GM04503 (cell line): ENCODE measurements around the gene BAIAP3.

Experiments
- DNase-seq: peaks from one replicate; pipeline ENCODE4 v3.0.0-alpha.2; 2012; ENCODE audit warnings: low read depth

Gene BAIAP3

GRCh38 chr16:1371054-1371978 is 37.9 kb downstream of the BAIAP3 start:
- DNase-seq = no peak

- DNase-seq = no peak
Observed at GRCh38 chr16:1372292-1372950, 39.0 kb downstream of the BAIAP3 start.

- DNase-seq = no peak
Observed at GRCh38 chr16:1374418-1375297, 41.2 kb downstream of the BAIAP3 start.

DNA sequence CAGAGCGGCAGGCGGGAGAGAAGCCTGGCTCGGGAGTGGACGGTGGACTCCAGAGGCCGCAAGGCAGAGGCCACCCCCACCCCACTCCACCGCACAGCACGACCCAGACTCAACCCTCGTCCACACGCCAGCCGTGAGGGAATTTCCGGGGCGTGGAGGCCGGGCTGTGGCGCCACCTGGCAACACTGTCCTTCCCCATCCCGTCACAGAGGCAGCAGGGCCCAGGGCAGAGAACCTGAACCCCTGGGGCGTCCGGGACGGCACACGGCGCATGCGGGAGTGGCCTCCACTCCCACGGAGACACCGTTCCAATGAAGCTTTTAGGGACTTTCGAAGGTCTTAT is 41.8 kb downstream of the BAIAP3 start:
- no peak for DNase-seq

DNA sequence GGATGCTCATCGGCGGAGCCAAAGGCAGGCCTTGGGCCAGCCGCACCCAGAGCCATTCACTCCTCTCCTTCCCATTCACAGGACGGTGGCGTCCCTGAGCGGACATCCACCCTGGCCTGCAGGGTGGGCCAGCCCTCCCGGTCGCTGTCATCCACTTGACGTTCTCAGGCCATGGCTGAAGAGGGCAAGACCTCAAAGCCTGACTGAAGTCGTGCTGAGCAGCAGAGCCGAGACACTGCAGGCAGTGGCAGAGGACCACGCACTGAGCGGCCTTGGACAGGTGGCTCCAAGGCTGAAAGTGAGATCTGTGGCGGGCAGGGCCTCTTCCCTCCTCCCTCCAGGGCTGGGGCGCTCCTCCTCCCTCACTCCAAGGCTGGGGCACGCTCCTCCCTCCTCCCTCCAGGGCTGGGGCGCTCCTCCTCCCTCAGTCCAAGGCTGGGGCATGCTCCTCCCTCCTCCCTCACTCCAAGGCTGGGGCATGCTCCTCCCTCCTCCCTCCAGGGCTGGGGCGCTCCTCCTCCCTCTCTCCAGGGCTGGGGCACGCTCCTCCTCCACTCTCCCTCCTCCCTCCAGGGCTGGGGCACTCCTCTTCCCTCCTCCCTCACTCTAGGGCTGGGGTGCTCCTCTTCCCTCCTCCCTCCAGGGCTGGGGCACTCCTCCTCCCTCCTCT is 42.4 kb downstream of the BAIAP3 start:
- DNase-seq = no peak

- DNase-seq = no peak
Observed at GRCh38 chr16:1377406-1378010, 44.1 kb downstream of the BAIAP3 start.

DNA sequence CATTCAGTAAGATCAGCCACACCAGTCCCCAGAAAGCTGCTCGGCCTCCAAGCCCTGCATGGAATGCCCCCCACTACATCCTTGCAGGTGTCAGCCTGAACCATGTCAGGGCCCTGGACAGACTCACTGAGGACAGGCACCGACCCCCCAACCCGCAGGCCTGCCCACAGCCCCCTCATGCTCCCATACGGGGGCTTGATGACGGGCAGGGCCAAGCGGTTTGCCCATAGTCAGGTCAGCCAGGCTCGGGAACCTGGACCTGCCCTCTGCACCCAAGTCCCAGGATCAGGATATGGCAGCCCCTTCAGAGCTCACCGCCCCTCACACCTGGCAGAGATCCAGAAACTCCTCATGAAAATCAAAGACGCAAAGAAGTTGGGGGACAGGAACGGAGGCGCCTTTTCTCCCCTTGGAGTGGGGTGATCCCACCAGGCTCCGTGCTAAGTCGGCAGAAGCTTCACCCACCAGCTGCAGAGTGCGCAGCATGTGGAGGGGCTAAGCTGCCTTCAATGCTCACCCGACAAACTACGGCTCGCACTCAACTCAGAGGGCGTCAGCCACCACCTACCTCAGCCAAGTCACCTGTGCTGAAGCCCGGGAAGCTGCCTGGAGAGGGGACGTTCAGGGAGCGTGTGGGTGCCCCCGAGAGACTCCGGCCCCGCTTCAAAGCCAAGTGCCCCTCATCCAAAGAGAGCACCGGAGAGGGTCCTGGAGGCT is 44.8 kb downstream of the BAIAP3 start:
- DNase-seq = no peak

GRCh38 chr16:1378804-1379303 is 45.4 kb downstream of the BAIAP3 start:
- peak; percentile 30 for DNase-seq

DNA sequence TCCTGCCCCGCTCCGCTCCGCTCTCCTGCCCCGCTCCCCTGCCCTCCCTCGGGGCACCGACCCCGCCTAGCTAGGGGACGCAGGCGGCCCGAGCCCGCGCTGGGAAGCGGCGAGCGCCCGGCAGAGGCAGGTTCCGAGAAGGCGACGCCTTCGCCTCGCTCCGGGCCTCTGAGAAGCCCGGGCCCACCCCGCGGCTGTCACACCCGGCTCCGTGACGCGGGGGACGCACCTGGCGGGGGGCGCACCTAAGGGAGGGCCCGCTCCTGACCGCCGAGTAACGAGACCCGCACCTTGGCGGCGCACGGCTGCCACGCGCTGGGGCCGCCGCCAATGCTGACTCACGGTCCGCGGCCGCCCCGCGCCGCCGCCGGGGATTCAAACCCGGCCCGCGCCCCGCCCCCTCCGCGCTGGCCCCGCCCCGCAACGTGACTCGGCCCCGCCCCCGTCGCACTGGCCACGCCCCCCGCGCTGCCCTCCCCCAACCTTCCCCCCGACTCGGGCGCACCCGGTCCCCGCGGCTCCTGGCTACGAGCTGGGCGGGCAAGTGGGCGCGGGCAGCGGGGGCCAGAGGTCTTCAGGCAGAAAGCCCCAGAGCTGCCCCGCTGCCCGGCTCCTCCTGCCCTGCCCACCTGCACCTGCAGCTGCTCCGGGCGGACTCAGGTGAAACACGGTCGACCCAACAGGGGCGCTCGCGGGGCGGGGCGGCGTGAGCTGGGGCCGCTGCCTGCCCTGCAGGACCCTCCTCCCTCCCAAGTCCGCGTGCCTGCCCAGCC is 46.0 kb downstream of the BAIAP3 start:
- no peak for DNase-seq

DNA sequence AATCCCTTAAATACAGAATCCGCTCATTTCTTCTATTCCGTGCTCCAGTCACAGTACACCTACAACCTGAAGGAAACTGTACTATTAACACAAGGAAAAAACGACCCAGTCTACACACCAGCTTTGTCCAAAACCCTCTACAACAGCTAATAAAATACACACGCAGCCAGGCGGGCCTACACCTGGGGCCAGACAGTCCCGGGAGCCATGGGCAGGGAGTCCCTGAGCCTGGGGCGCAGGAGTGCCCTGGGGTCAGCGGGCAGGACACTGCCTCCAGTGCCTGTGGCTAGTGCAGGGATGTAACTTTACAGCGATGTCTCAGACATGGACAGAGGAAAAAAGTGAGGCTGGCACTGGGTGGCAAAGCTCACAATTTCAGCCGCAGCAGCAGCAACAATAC is 46.8 kb downstream of the BAIAP3 start:
- DNase-seq = no peak

GRCh38 chr16:1381612-1382406 is 48.4 kb downstream of the BAIAP3 start:
- DNase-seq = no peak

DNA sequence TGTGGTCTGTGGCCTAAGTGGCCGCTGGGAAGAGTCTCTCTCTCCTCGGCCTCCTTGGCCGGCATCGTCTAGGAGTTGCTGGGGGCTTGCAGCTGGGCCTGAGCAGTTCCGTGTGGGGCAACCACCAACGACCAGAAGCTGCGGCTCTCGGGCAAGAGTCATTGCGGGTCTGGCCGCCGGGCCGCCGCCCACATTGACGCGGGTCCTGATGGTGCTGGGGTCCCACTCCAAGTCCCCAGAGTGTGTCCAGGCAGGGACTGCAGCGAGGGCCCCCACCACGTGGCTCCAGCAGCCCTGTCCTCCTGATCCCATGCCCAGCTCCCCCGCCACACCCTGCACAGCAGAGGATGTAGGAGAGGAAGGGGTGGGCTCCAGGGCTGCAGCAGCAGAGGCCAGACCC is 50.1 kb downstream of the BAIAP3 start:
- no peak for DNase-seq

DNA sequence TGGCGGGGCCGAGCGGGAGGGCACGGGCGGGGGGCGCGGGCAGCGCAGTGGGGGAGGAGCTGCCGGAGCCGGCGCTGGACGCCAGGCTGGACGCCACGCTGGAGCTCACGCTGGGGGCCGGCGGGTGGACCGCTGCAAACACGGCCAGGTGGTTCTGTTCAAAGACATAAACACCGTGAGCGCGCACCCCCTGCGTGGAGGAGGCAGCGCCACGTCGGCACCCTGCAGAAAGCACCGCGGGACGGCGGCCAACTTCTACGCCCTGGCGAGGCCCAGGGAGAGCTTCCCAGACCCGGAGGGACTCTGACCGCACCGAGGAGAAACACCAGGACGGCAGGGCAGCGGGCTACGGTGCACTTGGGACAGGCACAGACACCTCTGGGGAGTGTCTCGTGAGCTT is 51.8 kb downstream of the BAIAP3 start:
- no peak for DNase-seq

- DNase-seq = no peak
Observed at GRCh38 chr16:1387331-1387730, 53.9 kb downstream of the BAIAP3 start.

DNA sequence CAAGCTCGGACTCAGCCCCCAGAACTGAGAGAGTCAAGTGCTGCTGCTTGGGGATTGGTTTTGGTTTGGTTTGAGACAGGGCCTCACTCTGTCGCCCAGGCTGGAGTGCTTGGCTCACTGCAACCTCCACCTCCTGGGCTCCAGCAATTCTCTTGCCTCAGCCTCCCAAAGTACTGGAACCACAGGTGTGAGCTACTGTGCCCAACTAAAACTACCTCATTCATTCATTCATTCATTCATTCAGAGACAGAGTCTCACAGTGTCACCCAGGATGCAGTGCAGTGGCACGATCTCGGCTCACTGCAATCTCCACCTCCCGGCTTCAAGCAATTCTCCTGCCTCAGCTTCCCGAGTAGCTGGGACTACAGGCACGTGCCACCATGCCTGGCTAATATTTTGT is 56.3 kb downstream of the BAIAP3 start:
- no peak for DNase-seq

DNA sequence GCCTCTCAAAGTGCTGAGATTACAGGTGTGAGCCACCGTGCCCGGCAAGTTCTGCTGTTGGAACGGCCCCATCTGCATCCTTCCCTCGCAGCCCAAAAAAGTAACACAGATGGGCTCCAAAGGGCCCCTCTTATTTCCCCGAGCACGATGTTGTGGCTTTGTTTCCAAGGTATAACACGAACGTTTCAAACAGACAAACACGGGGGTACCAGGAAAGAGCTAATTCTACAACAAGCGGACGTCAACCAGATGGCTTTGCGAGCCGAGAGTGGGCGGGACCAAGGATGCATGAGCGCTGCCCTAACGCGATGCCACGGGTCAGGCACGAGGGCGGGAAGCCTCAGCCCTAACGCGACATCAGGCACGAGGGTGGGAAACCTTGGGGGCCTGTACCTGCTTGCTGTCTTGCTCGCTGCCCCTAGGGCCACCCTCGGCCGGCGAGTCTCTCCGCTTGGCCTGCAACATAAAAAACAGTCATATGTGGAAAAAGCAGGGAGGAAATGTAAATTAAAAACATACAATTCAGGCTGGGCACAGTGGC is 56.9 kb downstream of the BAIAP3 start:
- no peak for DNase-seq

DNA sequence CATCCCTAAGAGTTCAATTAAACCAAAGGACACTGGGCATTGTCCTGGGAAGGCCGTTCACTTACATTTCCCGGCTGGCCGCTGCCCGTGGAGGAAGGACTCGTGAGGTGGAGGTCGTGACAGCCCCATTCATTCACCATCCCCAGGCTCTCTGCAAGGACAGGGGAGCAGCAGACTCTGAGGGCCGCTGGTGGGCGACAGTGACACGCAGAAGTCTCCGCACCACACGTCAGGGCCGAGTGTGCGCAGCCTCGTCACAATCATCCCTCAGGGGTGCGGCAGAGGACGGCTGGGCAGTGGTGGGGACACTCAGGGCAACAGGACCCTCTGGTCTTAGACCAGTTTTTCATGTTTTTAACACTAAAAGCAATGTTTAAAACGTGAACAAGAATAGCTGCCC is 59.4 kb downstream of the BAIAP3 start:
- no peak for DNase-seq

- DNase-seq = no peak
Observed at GRCh38 chr16:1393613-1394176, 60.2 kb downstream of the BAIAP3 start.
